ENCODE data around the gene S100A10.

Gene S100A10

GRCh38 chr1:151939141-151939540 lies 54.5 kb downstream of the S100A10 start:
- no peaks in the 10 kb centered on the region for H3K79me2 ChIP-seq (ENCODE audit: insufficient read depth, low read length)
- no peak for ATAC-seq (ENCODE audit: insufficient read depth, low read depth)
- TF ChIP-seq CTCF (IDR thresholded peaks at IDR 0.05; ENCODE audit: borderline replicate concordance, extremely low read depth, low read length, poor library complexity, severe bottlenecking): no peak
- DNase-seq: no peak
- H3K4me3 ChIP-seq (ENCODE audit: low read depth in 1 of 2, low read length in 2 of 2): no peak overlapping the region
- no peaks in the 10 kb centered on the region for H3K36me3 ChIP-seq (ENCODE audit: insufficient read depth, low read length)
- no peak overlapping the region for H2AFZ ChIP-seq (ENCODE audit: low read depth, low read length)
- no peak overlapping the region for H3K27ac ChIP-seq (ENCODE audit: low read length)
- no peaks in the 10 kb centered on the region for H3K9me3 ChIP-seq (ENCODE audit: insufficient read depth, low read length, severe bottlenecking)
- no peak overlapping the region for H3K4me2 ChIP-seq (ENCODE audit: insufficient read depth, low read length)
- H3K27me3 ChIP-seq (ENCODE audit: insufficient read depth, low read length, poor library complexity): peaks cover 20% of the 10 kb centered on the region
- no peak overlapping the region for H3K9ac ChIP-seq (ENCODE audit: low read depth, low read length)
- H4K20me1 ChIP-seq (ENCODE audit: insufficient read depth, low read length): no peaks in the 10 kb centered on the region
- no peaks in the 10 kb centered on the region for H3K4me1 ChIP-seq (ENCODE audit: insufficient read depth, low read length)

GRCh38 chr1:151936653-151937052 lies 57.0 kb downstream of the S100A10 start:
- Histone ChIP-seq H3K27me3 (ENCODE audit: insufficient read depth, low read length, poor library complexity) (peaks cover 15% of the 10 kb centered on the region), H3K4me3 (ENCODE audit: low read depth in 1 of 2, low read length in 2 of 2) (no peak overlapping the region), H3K9me3 (ENCODE audit: insufficient read depth, low read length, severe bottlenecking) (no peaks in the 10 kb centered on the region), H3K9ac (ENCODE audit: low read depth, low read length) (no peak overlapping the region), H3K36me3 (ENCODE audit: insufficient read depth, low read length) (no peaks in the 10 kb centered on the region), H3K4me2 (ENCODE audit: insufficient read depth, low read length) (no peak overlapping the region), H3K79me2 (ENCODE audit: insufficient read depth, low read length) (no peaks in the 10 kb centered on the region), H2AFZ (ENCODE audit: low read depth, low read length) (no peak overlapping the region), H3K4me1 (ENCODE audit: insufficient read depth, low read length) (no peaks in the 10 kb centered on the region), H4K20me1 (ENCODE audit: insufficient read depth, low read length) (no peaks in the 10 kb centered on the region), H3K27ac (ENCODE audit: low read length) (no peak overlapping the region)
- DNase-seq (no peak), ATAC-seq (ENCODE audit: insufficient read depth, low read depth) (no peak)
- TF ChIP-seq EZH2 (IDR thresholded peaks at IDR 0.05; ENCODE audit: borderline replicate concordance, low read depth, low read length, severe bottlenecking) (no peak), CTCF (IDR thresholded peaks at IDR 0.05; ENCODE audit: borderline replicate concordance, extremely low read depth, low read length, poor library complexity, severe bottlenecking) (no peak)

GRCh38 chr1:151935894-151936602 lies 57.6 kb downstream of the S100A10 start:
- DNase-seq: no peak

More at GRCh38 chr1:151935894-151936602, 57.6 kb downstream of the S100A10 start:
- H3K9ac ChIP-seq (ENCODE audit: low read depth, low read length): no peak overlapping the region
- no peaks in the 10 kb centered on the region for H4K20me1 ChIP-seq (ENCODE audit: insufficient read depth, low read length)
- H3K9me3 ChIP-seq (ENCODE audit: insufficient read depth, low read length, severe bottlenecking): no peaks in the 10 kb centered on the region
- no peaks in the 10 kb centered on the region for H3K79me2 ChIP-seq (ENCODE audit: insufficient read depth, low read length)
- H3K27me3 ChIP-seq (ENCODE audit: insufficient read depth, low read length, poor library complexity): peaks cover 9% of the 10 kb centered on the region
- no peak for TF ChIP-seq EZH2 (IDR thresholded peaks at IDR 0.05; ENCODE audit: borderline replicate concordance, low read depth, low read length, severe bottlenecking)
- TF ChIP-seq CTCF (IDR thresholded peaks at IDR 0.05; ENCODE audit: borderline replicate concordance, extremely low read depth, low read length, poor library complexity, severe bottlenecking): no peak
- no peak for ATAC-seq (ENCODE audit: insufficient read depth, low read depth)
- no peak overlapping the region for H3K4me3 ChIP-seq (ENCODE audit: low read depth in 1 of 2, low read length in 2 of 2)
- no peak overlapping the region for H2AFZ ChIP-seq (ENCODE audit: low read depth, low read length)
- H3K27ac ChIP-seq (ENCODE audit: low read length): no peak overlapping the region
- H3K36me3 ChIP-seq (ENCODE audit: insufficient read depth, low read length): no peaks in the 10 kb centered on the region
- no peaks in the 10 kb centered on the region for H3K4me1 ChIP-seq (ENCODE audit: insufficient read depth, low read length)
- H3K4me2 ChIP-seq (ENCODE audit: insufficient read depth, low read length): no peak overlapping the region
